NOMO-1 (cell line): ENCODE results near the gene METTL9.
A peak's percentile ranks its signal among the peaks of the same experiment; 100 is the strongest.
"Not testable (repeated sequence)": the region's sequence is repeated elsewhere in the genome, so short reads cannot be mapped to it uniquely, and the experiment has no call there.

Experiments used
- DNase-seq, 2 experiments: peaks; one replicate each; lab custom pipeline; 2025; ENCODE audit not compliant: unreplicated experiment in 2 of 2; lab: John Stamatoyannopoulos, UW

The METTL9 gene

GRCh38 chr16:21654466-21654865 is 55.1 kb downstream of the METTL9 start:
- no peak for DNase-seq

GRCh38 chr16:21654881-21655280 is 55.5 kb downstream of the METTL9 start:
- no peak for DNase-seq

- DNase-seq = peak; percentile 76 to 90
Observed at GRCh38 chr16:21656795-21657768, 57.7 kb downstream of the METTL9 start.

GRCh38 chr16:21659124-21659523 is 59.7 kb downstream of the METTL9 start:
- DNase-seq = peak in 1 of 2 experiments; percentile 60

- no peak for DNase-seq
Observed at GRCh38 chr16:21663889-21664647, 64.7 kb downstream of the METTL9 start, which contains the start of gene OTOA. Gene OTOA, plus strand, starts transcription at chr16:21663968. Its CDS starts 14,547 bp downstream, at chr16:21678515.

- no peak for DNase-seq
Observed at GRCh38 chr16:21664801-21665492, 65.6 kb downstream of the METTL9 start.

GRCh38 chr16:21666772-21667171 is 67.4 kb downstream of the METTL9 start:
- no peak for DNase-seq

GRCh38 chr16:21667575-21667974 is 68.2 kb downstream of the METTL9 start:
- DNase-seq = no peak

- DNase-seq = no peak
Observed at GRCh38 chr16:21673469-21673868, 74.1 kb downstream of the METTL9 start.

GRCh38 chr16:21674456-21674855 is 75.1 kb downstream of the METTL9 start:
- not testable (repeated sequence) for DNase-seq

- not testable (repeated sequence) for DNase-seq
Observed at GRCh38 chr16:21680714-21681113, 81.3 kb downstream of the METTL9 start.

- DNase-seq = no peak
Observed at GRCh38 chr16:21683184-21683583, 83.8 kb downstream of the METTL9 start.

GRCh38 chr16:21684199-21684598 is 84.8 kb downstream of the METTL9 start:
- DNase-seq = no peak

GRCh38 chr16:21685034-21685455 is 85.7 kb downstream of the METTL9 start:
- DNase-seq = no peak

- DNase-seq = no peak
Observed at GRCh38 chr16:21689107-21689506, 89.7 kb downstream of the METTL9 start.

- DNase-seq = not testable (repeated sequence)
Observed at GRCh38 chr16:21690967-21691366, 91.6 kb downstream of the METTL9 start.

GRCh38 chr16:21694609-21695008 is 95.2 kb downstream of the METTL9 start:
- DNase-seq = no peak

- no peak for DNase-seq
Observed at GRCh38 chr16:21697032-21697431, 97.7 kb downstream of the METTL9 start.

GRCh38 chr16:21698169-21699032 is 99.0 kb downstream of the METTL9 start:
- DNase-seq = peak; percentile 16 to 42

GRCh38 chr16:21701271-21701670 is 101.9 kb downstream of the METTL9 start:
- DNase-seq = no peak
